SK-N-SH treated with all-trans-retinoic acid at 6 μM for 48 hours (cell line): Measurements from ENCODE around the gene TMEM184A.

Experiments
- ATAC-seq: fragments of 200-7000 bp; cut with Tn5 transposase; 3 replicates; pipeline ENCODE4 v1.9.1; 2020; ENCODE audit warnings: mild to moderate bottlenecking, moderate library complexity
- ARNTL ChIP-seq: fragments of 450-650 bp; formaldehyde crosslinking; IDR thresholded peaks from 2 replicates; pipeline ENCODE4 v1.5.0; 2020; ENCODE audit warnings: low read depth, mild to moderate bottlenecking, moderate library complexity, borderline replicate concordance
- BACH2 ChIP-seq: fragments of 250-450 bp; sonication (Bioruptor Pico); IDR thresholded peaks from 2 replicates; pipeline ENCODE4 v1.9.0; 2021; ENCODE audit warnings: mild to moderate bottlenecking, borderline replicate concordance
- CSDC2 ChIP-seq: fragments of 250-450 bp; sonication (Bioruptor Pico); IDR thresholded peaks from 2 replicates; pipeline ENCODE4 v1.5.0; 2020; ENCODE audit warnings: mild to moderate bottlenecking, moderate library complexity
- ESRRG ChIP-seq: fragments of 250-450 bp; sonication (Bioruptor Pico); IDR thresholded peaks from 2 replicates; pipeline ENCODE4 v1.6.1; 2021; ENCODE audit warnings: mild to moderate bottlenecking
- GLIS3 ChIP-seq: fragments of 250-450 bp; sonication (Bioruptor Pico); IDR thresholded peaks from 2 replicates; pipeline ENCODE4 v1.5.0; 2020; ENCODE audit warnings: mild to moderate bottlenecking, moderate library complexity
- ISL1 ChIP-seq: fragments of 250-450 bp; sonication (Bioruptor Pico); IDR thresholded peaks from 2 replicates; pipeline ENCODE4 v2.1.2; 2022; ENCODE audit warnings: mild to moderate bottlenecking, moderate library complexity
- PPARA ChIP-seq: fragments of 250-450 bp; sonication (Bioruptor Pico); IDR thresholded peaks from 2 replicates; pipeline ENCODE4 v1.5.0; 2020; ENCODE audit warnings: mild to moderate bottlenecking, borderline replicate concordance
- RARB ChIP-seq: fragments of 250-450 bp; sonication (Bioruptor Pico); IDR thresholded peaks from 2 replicates; pipeline ENCODE4 v1.8.0; 2021; ENCODE audit warnings: mild to moderate bottlenecking, moderate library complexity
- SNAI2 ChIP-seq: fragments of 250-450 bp; sonication (Bioruptor Pico); IDR thresholded peaks from 2 replicates; pipeline ENCODE4 v1.5.0; 2020; ENCODE audit warnings: mild to moderate bottlenecking, moderate library complexity
- TCF4 ChIP-seq: fragments of 250-450 bp; sonication (Bioruptor Pico); IDR thresholded peaks from 2 replicates; pipeline ENCODE4 v1.8.0; 2021; ENCODE audit warnings: mild to moderate bottlenecking, moderate library complexity, borderline replicate concordance
- TOX ChIP-seq: fragments of 250-450 bp; sonication (Bioruptor Pico); IDR thresholded peaks from 2 replicates; pipeline ENCODE4 v1.8.0; 2021; ENCODE audit warnings: mild to moderate bottlenecking, moderate library complexity, borderline replicate concordance
- ZC3H10 ChIP-seq: fragments of 250-450 bp; sonication (Bioruptor Pico); IDR thresholded peaks from 2 replicates; pipeline ENCODE4 v1.5.1; 2021; ENCODE audit warnings: mild to moderate bottlenecking, moderate library complexity
- ZFP3 ChIP-seq: fragments of 250-450 bp; sonication (Bioruptor Pico); IDR thresholded peaks from 2 replicates; pipeline ENCODE4 v1.5.0; 2020; ENCODE audit warnings: mild to moderate bottlenecking, moderate library complexity
- ZFP30 ChIP-seq: fragments of 450-650 bp; formaldehyde crosslinking; IDR thresholded peaks from 2 replicates; pipeline ENCODE4 v1.5.0; 2022; ENCODE audit warnings: mild to moderate bottlenecking, moderate library complexity
- ZNF565 ChIP-seq: fragments of 450-650 bp; formaldehyde crosslinking; conservative IDR thresholded peaks from 2 replicates; pipeline ENCODE4 v1.5.0; 2020; ENCODE audit warnings: low read depth, mild to moderate bottlenecking, moderate library complexity
- ZNF70 ChIP-seq: fragments of 450-650 bp; formaldehyde crosslinking; IDR thresholded peaks from 2 replicates; pipeline ENCODE4 v1.5.0; 2020; ENCODE audit warnings: mild to moderate bottlenecking, moderate library complexity
- ZNF8 ChIP-seq: fragments of 450-650 bp; formaldehyde crosslinking; IDR thresholded peaks from 2 replicates; pipeline ENCODE4 v1.5.0; 2020; ENCODE audit warnings: mild to moderate bottlenecking, moderate library complexity
- TF ChIP-seq, protein P1 (sequence below): fragments of 250-450 bp; sonication (Bioruptor Pico); IDR thresholded peaks from 2 replicates; pipeline ENCODE4 v1.8.0; 2021; ENCODE audit warnings: low read depth, mild to moderate bottlenecking, moderate library complexity, borderline replicate concordance
- TF ChIP-seq, protein P2 (sequence below): fragments of 250-450 bp; sonication (Bioruptor Pico); IDR thresholded peaks from 2 replicates; pipeline ENCODE4 v1.8.0; 2020; ENCODE audit warnings: mild to moderate bottlenecking, moderate library complexity, borderline replicate concordance
- TF ChIP-seq, protein P3 (sequence below): fragments of 250-450 bp; sonication (Bioruptor Pico); IDR thresholded peaks from 2 replicates; pipeline ENCODE4 v1.5.0; 2020; ENCODE audit warnings: mild to moderate bottlenecking, moderate library complexity
- TF ChIP-seq, protein P4 (sequence below): fragments of 250-450 bp; sonication (Bioruptor Pico); IDR thresholded peaks from 2 replicates; pipeline ENCODE4 v1.5.1; 2021; ENCODE audit warnings: mild to moderate bottlenecking, moderate library complexity

Gene TMEM184A

DNA sequence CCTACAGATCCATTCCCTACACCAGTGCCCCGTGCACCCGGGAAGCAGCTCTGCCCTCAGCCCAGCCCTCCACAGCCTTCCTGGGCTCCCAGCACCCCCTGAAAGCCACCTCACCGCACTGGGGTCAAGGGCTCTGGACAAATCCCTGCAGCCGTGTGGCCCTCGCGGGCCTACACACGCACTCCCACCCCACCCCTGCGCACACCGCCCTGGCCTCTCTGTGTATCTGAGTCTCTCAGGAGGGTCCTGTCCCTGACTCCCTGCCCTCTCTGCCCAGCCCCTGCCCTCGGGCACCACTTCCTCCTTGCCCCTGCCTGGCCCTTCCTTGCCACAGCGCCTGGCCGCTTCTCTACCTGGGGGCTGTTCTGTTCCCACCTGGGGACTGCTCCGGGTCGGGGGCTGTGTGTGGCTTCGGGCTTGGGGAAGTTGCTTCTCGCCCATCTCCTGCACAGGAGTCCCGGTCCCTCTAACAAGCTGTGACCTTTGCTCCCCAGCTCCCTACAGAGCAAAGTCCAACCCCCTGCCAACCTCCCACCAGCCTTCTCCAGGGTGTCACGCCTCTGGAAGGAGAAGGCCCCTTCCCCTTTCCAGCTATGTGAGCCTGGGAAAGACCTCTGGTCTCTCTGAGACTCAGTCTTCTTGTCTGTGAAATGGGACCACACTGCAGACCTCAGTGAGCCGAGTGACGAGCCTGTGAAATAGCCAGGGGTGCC, 1.5 kb downstream of the TMEM184A start:
- no peak for ATAC-seq
- no peak for TF ChIP-seq ZNF8 (CRISPR knock-in tag)
- TF ChIP-seq GLIS3 (CRISPR knock-in tag) = no peak
- TF ChIP-seq, protein P1, sequence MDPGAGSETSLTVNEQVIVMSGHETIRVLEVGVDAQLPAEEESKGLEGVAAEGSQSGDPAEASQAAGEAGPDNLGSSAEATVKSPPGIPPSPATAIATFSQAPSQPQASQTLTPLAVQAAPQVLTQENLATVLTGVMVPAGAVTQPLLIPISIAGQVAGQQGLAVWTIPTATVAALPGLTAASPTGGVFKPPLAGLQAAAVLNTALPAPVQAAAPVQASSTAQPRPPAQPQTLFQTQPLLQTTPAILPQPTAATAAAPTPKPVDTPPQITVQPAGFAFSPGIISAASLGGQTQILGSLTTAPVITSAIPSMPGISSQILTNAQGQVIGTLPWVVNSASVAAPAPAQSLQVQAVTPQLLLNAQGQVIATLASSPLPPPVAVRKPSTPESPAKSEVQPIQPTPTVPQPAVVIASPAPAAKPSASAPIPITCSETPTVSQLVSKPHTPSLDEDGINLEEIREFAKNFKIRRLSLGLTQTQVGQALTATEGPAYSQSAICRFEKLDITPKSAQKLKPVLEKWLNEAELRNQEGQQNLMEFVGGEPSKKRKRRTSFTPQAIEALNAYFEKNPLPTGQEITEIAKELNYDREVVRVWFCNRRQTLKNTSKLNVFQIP (CRISPR knock-in tag) = no peak
- no peak for TF ChIP-seq ZFP30 (CRISPR knock-in tag)
- no peak for TF ChIP-seq TOX (CRISPR knock-in tag)
- TF ChIP-seq SNAI2 = no peak
- TF ChIP-seq ARNTL (CRISPR knock-in tag) = no peak
- TF ChIP-seq, protein P2, sequence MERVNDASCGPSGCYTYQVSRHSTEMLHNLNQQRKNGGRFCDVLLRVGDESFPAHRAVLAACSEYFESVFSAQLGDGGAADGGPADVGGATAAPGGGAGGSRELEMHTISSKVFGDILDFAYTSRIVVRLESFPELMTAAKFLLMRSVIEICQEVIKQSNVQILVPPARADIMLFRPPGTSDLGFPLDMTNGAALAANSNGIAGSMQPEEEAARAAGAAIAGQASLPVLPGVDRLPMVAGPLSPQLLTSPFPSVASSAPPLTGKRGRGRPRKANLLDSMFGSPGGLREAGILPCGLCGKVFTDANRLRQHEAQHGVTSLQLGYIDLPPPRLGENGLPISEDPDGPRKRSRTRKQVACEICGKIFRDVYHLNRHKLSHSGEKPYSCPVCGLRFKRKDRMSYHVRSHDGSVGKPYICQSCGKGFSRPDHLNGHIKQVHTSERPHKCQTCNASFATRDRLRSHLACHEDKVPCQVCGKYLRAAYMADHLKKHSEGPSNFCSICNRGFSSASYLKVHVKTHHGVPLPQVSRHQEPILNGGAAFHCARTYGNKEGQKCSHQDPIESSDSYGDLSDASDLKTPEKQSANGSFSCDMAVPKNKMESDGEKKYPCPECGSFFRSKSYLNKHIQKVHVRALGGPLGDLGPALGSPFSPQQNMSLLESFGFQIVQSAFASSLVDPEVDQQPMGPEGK (CRISPR knock-in tag) = no peak
- TF ChIP-seq, protein P3, sequence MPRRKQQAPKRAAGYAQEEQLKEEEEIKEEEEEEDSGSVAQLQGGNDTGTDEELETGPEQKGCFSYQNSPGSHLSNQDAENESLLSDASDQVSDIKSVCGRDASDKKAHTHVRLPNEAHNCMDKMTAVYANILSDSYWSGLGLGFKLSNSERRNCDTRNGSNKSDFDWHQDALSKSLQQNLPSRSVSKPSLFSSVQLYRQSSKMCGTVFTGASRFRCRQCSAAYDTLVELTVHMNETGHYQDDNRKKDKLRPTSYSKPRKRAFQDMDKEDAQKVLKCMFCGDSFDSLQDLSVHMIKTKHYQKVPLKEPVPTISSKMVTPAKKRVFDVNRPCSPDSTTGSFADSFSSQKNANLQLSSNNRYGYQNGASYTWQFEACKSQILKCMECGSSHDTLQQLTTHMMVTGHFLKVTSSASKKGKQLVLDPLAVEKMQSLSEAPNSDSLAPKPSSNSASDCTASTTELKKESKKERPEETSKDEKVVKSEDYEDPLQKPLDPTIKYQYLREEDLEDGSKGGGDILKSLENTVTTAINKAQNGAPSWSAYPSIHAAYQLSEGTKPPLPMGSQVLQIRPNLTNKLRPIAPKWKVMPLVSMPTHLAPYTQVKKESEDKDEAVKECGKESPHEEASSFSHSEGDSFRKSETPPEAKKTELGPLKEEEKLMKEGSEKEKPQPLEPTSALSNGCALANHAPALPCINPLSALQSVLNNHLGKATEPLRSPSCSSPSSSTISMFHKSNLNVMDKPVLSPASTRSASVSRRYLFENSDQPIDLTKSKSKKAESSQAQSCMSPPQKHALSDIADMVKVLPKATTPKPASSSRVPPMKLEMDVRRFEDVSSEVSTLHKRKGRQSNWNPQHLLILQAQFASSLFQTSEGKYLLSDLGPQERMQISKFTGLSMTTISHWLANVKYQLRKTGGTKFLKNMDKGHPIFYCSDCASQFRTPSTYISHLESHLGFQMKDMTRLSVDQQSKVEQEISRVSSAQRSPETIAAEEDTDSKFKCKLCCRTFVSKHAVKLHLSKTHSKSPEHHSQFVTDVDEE (CRISPR knock-in tag) = no peak

DNA sequence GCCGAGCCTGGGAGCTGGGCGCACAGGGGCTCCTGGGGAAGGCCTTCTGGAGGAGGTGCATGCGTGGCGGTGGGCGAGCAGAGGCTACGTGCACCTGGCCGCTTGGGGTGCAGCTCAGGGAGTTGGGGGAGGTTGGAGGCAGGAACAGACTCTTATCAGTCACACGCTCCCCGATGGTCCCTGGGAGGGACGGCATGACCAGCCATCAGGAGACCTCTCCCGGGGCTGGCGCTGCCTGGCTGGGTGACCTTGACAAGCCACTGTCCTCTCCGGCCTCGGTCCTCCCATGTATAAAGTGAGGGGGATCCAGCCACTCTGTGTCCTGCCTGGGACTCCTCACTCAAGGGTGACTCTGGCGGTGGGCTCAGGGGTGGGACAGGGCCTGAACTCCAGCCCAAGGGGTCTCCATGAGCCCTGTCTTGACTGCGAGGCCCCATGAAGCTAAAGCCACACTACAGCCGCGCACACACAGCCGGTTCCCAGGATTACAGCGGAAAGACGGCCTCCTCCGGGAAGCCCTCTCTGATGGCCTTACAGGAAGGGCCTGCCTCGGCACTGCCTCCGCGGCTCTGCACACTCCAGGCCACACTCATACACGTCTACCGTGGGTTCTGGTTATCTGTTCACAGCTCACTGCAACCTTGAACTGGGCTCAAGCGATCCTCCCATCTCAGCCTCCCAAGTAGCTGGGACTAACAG, 2.3 kb downstream of the TMEM184A start:
- no peak for ATAC-seq
- TF ChIP-seq RARB (CRISPR knock-in tag) (no peak), ISL1 (CRISPR knock-in tag) (no peak), ZNF70 (CRISPR knock-in tag) (no peak), PPARA (no peak), ZNF565 (CRISPR knock-in tag) (no peak)
- TF ChIP-seq, protein P3 (CRISPR knock-in tag) = no peak
- TF ChIP-seq, protein P4, sequence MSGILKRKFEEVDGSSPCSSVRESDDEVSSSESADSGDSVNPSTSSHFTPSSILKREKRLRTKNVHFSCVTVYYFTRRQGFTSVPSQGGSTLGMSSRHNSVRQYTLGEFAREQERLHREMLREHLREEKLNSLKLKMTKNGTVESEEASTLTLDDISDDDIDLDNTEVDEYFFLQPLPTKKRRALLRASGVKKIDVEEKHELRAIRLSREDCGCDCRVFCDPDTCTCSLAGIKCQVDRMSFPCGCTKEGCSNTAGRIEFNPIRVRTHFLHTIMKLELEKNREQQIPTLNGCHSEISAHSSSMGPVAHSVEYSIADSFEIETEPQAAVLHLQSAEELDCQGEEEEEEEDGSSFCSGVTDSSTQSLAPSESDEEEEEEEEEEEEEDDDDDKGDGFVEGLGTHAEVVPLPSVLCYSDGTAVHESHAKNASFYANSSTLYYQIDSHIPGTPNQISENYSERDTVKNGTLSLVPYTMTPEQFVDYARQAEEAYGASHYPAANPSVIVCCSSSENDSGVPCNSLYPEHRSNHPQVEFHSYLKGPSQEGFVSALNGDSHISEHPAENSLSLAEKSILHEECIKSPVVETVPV = no peak

DNA sequence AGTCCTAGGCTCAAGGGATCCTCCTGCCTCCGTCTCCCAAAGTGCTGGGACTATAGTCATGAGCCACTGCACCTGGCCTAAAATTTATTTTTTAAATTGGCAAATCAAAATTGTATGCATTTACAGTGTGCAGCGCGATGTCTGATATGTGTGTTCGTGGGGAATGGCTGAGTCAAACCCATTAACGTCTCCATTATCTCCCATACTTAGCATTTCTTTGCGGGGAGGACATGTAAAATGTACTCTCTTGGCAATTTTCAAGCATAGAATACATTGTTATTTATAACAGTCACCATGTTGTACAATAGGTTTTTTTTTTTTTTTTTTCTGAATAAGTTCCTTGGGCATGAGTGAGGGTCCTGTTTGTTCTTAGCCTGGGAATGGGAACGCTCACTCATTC, 3.8 kb downstream of the TMEM184A start:
- TF ChIP-seq ZFP30 (CRISPR knock-in tag) (no peak), ISL1 (CRISPR knock-in tag) (0 out of 2 replicates have a peak, but pooled peaks have one; percentile 25)

DNA sequence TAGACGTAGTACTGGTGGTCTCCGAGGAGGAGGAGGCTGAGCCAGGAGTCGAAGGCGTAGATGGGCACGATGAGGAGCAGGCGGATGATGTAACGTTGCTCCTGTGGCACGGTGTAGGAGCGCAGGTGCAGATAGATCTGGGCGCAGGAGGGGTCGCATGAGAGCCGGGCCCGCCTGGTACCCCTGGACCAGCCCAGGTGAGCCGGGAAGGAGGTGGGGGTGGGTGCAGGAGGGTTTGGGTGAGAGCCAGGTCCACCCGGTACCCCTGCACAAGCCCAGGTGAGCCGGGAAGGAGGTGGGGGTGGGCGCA, 5.2 kb downstream of the TMEM184A start:
- ATAC-seq = no peak
- TF ChIP-seq SNAI2 (no peak), TCF4 (CRISPR knock-in tag) (no peak), ZNF8 (CRISPR knock-in tag) (no peak), ESRRG (no peak), ZFP3 (CRISPR knock-in tag) (no peak), CSDC2 (CRISPR knock-in tag) (no peak), BACH2 (CRISPR knock-in tag) (no peak), ARNTL (CRISPR knock-in tag) (no peak), ZC3H10 (no peak)
- TF ChIP-seq, protein P1 (CRISPR knock-in tag) = no peak
- TF ChIP-seq, protein P4 = no peak

More for the DNA sequence above, 3.8 kb downstream of the TMEM184A start:
- no peak for ATAC-seq
